Left kidney (tissue), 8 donors: ENCODE results near the gene SPATA18. TPM values are rescaled to one million over a fixed set of nuclear protein-coding genes. Genes with fewer than 3 reads are reported as not detected.

Source experiments
- DNase-seq: peaks from one replicate; pipeline ENCODE4 v3.0.0-alpha.2; 2013
- long read RNA-seq, 8 donors: transcript quantifications; one replicate each; lab custom pipeline, GENCODE V29; 2026
- polyA plus RNA-seq: library from polyadenylated mRNA; unstranded; fragments of 120-200 nt; gene quantifications from one replicate; pipeline ENCODE4 v1.2.1, GENCODE V29; 2013; ENCODE audit not compliant: insufficient read length

Gene SPATA18
- 1.6 TPM for polyA plus RNA-seq
- long read RNA-seq, donor 1, partial matches to known transcripts: 77 of 77 reads
- long read RNA-seq, donor 1, other reads (novel, unspliced or antisense): 0 of 77 reads
- long read RNA-seq, donor 2, partial matches to known transcripts: 61 of 61 reads
- long read RNA-seq, donor 2, other reads (novel, unspliced or antisense): 0 of 61 reads
- long read RNA-seq, donor 3: 0 reads
- long read RNA-seq, donor 4: 0 reads
- long read RNA-seq, donor 5: 0 reads
- long read RNA-seq, donor 6: 0 reads
- long read RNA-seq, donor 7, partial matches to known transcripts: 0 of 1 reads
- long read RNA-seq, donor 7, other reads (novel, unspliced or antisense): 0 of 1 reads
- long read RNA-seq, donor 8: 0 reads

DNA sequence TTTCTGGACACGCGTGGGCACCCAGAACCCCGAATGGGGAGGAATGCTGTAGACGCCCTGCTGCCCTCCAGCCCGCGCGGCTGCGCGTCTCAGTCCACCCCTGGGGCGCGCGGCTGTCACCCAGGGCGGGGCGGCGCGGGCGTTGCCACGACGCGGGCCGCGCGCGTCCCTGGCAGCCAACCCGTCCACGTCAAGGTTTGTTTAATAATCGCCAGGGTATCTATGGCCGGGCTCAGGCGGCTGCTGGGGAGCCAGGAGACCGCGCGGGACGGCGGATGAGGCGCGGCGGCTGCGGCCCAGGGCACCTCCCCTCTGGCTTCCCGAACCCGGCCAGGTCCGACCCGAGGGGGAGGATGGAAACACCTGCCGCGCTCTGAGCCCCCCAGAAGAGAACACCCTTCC, at the start of gene SPATA18:
Gene SPATA18, plus strand, starts transcription at position 92 of the 402 bp plus-strand sequence. CDS start 401 bp downstream, outside the sequence.
- DNase-seq: no peak

DNA sequence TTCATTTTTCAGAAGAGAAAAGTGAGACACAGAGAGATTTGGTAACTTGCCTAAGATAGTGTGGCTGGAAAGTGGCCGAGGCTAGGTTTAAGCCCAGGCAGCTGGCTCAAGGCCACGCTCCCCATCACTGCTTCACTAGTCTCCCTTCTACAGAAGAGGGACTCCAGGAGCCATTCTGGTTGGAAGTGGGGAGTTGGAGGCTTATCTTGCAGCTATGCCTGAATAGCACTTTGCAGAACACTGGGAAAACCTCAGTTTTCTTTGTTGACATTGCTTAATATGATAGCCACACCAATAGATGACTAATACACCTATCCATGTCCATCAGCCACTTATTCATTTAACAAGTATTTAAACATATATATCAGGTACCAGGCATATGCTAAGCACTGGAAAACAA, 49.5 kb upstream of the SPATA18 start:
- no peak for DNase-seq

DNA sequence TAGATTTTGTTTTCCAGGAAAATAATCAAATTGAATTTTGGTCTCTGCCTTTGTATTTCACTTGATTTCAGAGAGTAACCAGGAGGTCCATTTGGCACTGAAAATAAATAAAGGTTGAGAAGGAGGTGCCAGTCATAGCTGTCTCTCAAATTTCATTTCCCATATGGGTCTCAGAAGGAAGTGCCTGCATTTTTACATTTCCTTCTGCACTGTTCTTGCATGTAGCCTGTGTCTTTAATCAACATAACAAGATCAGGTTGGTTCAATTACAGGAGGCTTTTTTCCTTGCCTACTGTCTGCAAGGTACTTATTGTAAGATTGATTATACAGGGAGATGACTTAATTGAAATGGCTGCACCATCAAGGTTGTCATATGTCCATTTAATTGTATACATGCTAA, 46.7 kb upstream of the SPATA18 start:
- DNase-seq: no peak

GRCh38 chr4:52005604-52006273, 45.4 kb upstream of the SPATA18 start:
- DNase-seq: no peak

- DNase-seq: no peak
Observed at GRCh38 chr4:52006887-52007286, 44.2 kb upstream of the SPATA18 start.

GRCh38 chr4:52010986-52011385, 40.1 kb upstream of the SPATA18 start:
- no peak for DNase-seq

- no peak for DNase-seq
Observed at GRCh38 chr4:52012651-52013050, 38.5 kb upstream of the SPATA18 start.

GRCh38 chr4:52014903-52015302, 36.2 kb upstream of the SPATA18 start:
- no peak for DNase-seq

DNA sequence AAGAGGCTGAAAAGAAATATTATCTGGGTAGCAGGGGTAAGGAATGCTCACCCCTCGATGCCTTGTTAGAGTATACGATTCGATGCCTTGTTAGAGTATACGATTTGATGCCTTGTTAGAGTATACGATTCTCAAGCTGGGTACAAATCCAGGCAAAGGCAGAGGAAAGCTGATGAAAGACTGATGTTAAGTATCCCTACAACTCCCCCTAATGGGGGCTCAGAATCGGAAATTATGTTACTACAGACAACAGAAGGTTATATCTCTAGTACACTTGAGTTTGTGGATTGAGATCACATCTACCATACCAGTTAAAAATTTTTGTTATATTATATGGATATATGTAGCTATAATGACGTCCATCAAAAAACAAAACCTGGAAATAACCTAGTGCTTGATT, 35.7 kb upstream of the SPATA18 start:
- peak; percentile 13 for DNase-seq

DNA sequence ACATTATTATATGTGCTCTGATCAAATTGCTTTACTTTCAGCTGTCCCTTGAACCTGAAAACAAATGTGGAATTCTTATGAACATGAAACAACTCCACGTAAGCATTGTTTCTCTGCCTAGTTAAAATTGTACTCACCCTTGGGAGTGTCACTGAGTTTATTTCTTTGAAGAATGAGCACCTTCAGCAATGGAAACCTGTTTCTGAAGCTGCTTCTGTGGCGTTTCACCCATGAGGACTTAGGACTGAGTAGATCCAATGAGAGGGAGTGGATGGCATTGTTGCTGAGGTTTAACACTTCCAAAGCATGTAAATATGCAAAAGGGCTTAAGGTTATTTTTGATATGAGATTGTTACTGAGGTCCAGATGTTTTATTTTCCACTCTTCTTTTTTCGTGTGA, 34.1 kb upstream of the SPATA18 start:
- no peak for DNase-seq

GRCh38 chr4:52017814-52018213, 33.3 kb upstream of the SPATA18 start:
- no peak for DNase-seq

DNA sequence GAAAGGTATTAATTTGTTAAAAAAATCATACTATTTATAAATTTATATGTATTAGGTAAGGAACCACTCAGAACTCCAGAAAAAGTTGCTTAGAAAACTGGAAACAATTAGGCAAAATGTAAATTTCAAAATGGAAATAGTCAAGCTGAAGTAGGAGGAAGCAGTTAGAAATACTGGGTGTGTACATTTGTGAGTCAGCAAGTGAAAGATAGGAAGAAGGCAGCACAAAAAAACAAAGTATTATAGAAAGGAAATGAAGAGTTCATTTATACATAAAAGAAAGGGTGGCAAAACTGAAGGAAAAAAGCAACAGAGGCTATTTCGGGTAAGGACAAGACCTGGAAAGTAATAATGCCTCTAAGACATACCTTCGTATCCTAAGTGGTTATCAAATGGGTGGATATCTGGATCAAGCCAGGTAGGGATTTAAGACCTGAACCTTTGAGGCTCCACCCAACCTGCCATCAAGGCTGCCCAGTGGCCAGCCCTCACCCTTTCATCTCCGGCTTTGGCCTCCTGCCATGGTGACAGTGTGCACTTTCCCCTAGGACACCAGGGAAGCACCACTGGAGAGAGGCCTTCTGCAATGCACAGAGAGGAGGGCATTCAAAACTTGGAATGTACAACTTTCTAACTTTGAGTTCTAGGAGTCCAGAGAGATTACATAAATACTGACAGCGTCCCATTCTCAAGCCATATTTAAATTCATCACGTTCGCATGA, 31.0 kb upstream of the SPATA18 start, which contains the start of gene LRRC66:
Gene LRRC66, minus strand, starts transcription at position 428 of the 722 bp plus-strand sequence. CDS start 2,750 bp downstream, outside the sequence.
- DNase-seq: no peak

DNA sequence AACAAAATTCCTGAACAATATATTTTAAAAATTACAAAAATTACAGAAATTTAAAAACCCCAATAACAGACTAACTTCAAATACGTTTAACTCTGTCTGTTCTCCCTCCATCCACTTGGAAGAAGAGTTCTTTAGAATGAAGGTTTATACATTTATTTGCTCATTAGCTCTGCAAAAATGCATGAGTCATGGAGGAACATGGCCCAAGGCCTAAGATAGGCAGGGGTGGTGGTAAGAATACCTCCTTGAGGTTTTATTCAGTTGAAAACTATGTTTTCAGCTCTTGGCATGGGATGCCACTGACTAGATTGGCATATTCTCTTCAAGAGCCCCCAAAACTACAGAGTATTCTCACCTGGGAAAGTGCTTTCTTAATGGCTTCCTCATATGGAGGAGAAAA, 22.1 kb upstream of the SPATA18 start:
- no peak for DNase-seq

DNA sequence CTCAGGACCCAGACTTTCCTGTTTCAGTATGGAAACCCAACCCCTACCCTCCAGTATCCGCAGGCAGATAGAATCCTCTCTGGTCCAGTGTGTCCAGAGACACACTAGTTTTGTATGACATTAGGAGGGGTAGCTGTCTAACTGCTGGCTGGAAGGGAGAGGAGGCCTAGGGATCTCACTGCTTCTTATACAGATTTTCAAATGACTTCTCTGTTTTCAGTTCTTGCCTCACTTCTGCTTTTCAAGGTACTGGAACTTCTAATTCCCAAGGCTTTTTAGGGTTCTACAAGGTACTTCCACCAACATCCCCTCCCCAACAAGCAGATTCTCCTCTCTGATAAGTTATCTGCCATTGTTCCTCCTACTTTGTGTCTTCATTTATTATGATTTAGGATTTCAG, 19.1 kb upstream of the SPATA18 start:
- DNase-seq: no peak

- no peak for DNase-seq
Observed at GRCh38 chr4:52035190-52035589, 15.9 kb upstream of the SPATA18 start.

GRCh38 chr4:52036886-52037530, 14.1 kb upstream of the SPATA18 start:
- DNase-seq: no peak

GRCh38 chr4:52037689-52038102, 13.4 kb upstream of the SPATA18 start:
- no peak for DNase-seq

- peak; percentile 63 for DNase-seq
Observed at GRCh38 chr4:52038103-52038912, 12.8 kb upstream of the SPATA18 start, which contains the start of gene SGCB. TSS of gene SGCB (minus strand) at chr4:52038299. CDS start at chr4:52038259, 40 bp downstream.

GRCh38 chr4:52045028-52045427, 6.1 kb upstream of the SPATA18 start:
- DNase-seq: no peak

DNA sequence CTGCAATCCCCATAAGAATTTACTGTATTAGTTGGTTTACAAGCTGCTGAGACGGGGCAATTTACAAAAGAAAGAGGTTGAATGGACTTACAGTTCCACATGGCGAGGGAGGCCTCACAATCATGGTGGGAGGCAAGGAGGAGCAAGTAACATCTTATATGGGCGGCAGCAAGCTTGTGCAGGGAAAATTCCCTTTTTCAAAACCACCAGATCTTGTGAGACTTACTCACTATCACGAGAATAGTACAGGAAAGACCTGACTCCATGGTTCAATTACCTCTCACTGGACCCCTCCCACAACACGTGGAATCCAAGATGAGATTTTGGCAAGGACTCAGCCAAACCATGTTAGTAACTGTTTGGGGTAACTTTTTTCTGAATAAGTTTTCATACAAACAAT, 1.8 kb upstream of the SPATA18 start:
- DNase-seq: no peak
